Adrenal gland (tissue), 12 donors: ENCODE measurements around the gene EMILIN2. TPM values are rescaled to one million over a fixed set of nuclear protein-coding genes. Genes with fewer than 3 reads are reported as not detected.

Source experiments
- DNase-seq, 7 donors: peaks; one replicate each; pipeline ENCODE4 v3.0.0-alpha.2; 2019 to 2020
- H3K27ac ChIP-seq, 5 donors: fragments of 200-600 bp; sonication (generic) in 4 of 5; 1 replicate in 3 of 5; 2 replicates in 2 of 5; pipeline versions ENCODE4 v1.5.1 to v1.8.0; 2016 to 2020; ENCODE audit warnings: mild to moderate bottlenecking in 1 of 5
- H3K27me3 ChIP-seq: fragments of 200-600 bp; 2 replicates; pipeline ENCODE4 v1.8.0; 2021
- H3K36me3 ChIP-seq, 2 donors: fragments of 200-600 bp; replicated peaks in 1 of 2; 1 replicate in 1 of 2; 2 replicates in 1 of 2; pipeline versions ENCODE4 v1.5.1 to v1.8.0; 2018 to 2022
- H3K4me1 ChIP-seq, 2 donors: fragments of 200-600 bp; replicated peaks in 1 of 2; 1 replicate in 1 of 2; 2 replicates in 1 of 2; pipeline versions ENCODE4 v1.5.1 to v1.8.0; 2018 to 2021
- H3K4me3 ChIP-seq, 4 donors: fragments of 200-600 bp; sonication (generic) in 3 of 4; one replicate each; pipeline ENCODE4 v1.5.1; 2016 to 2018
- H3K9me3 ChIP-seq, 3 donors: fragments of 200-600 bp; sonication (generic) in 1 of 3; replicated peaks in 1 of 3; 1 replicate in 2 of 3; 2 replicates in 1 of 3; pipeline versions ENCODE4 v1.5.1 to v1.8.0; 2016 to 2021
- CTCF ChIP-seq, 6 experiments: fragments of 450-650 bp in 4 of 6; fragments of 200-600 bp in 2 of 6; sonication (generic) in 1 of 6; IDR thresholded peaks; 1 replicate in 5 of 6; 2 replicates in 1 of 6; pipeline versions ENCODE4 v1.5.1 to v1.8.0; 2016 to 2021; ENCODE audit warnings: antibody characterized with exemption in 6 of 6, mild to moderate bottlenecking in 2 of 6, moderate library complexity in 1 of 6
- POLR2A ChIP-seq, 2 donors: fragments of 450-650 bp; IDR thresholded peaks; one replicate each; pipeline ENCODE4 v1.6.1; 2017; ENCODE audit warnings: antibody characterized with exemption in 2 of 2, mild to moderate bottlenecking in 2 of 2, moderate library complexity in 1 of 2
- WGBS, 4 donors: extraction: QIAGEN DNeasy Blood & Tissue Kit in 2 of 4; methylation state at CpG; one replicate each; pipeline versions ENCODE4 v1.1.5 to v1.1.7; 2013 to 2017; 5-methylcytosine and 5-hydroxymethylcytosine counted together
- intact Hi-C, 2 donors: fragments of 100-400 bp; cut with DNase I; formaldehyde crosslinking; loops; one replicate each; pipeline versions ENCODE4 v1.14.1 to v1.15.0; 2022 to 2023
- polyA plus RNA-seq, 3 donors: library from polyadenylated mRNA; stranded (reverse); fragments of 200-250 nt in 2 of 3; fragments of 350-450 nt in 1 of 3; fragmentation: Illumina TruSeq in 1 of 3; extraction: RNeasy Lipid Tissue Mini Kit (QIAGEN cat#74804) in 1 of 3; gene quantifications; one replicate each; pipeline ENCODE4 v1.2.3, GENCODE V29; 2013 to 2014
- total RNA-seq, 9 donors: library from RNA; depleted of rRNA in 4 of 9; stranded (reverse); fragments of >200 nt in 4 of 9; fragments of 120-200 nt in 1 of 9; fragmentation: NEBNext Ultra II Directional in 1 of 9; extraction: Animal tissue kit (Norgen Biotek cat#: 25700) in 1 of 9; gene quantifications; one replicate each; pipeline versions ENCODE4 v1.1.0 to v1.2.4, GENCODE V29; 2013 to 2023
- donor health status: healthy with polysubstance abuse.
- donor health status: Bipolar disorder and iron deficiency.
- donor health status: DM: yes; HTN: yes; CAD: no.
- donor health status: DM: no; HTN: no; CAD: no.
- donor health status: DM: no; HTN: no; CAD: no.
- donor health status: DM: yes; HTN: yes; CAD: no.

Gene EMILIN2
- total and polyA plus RNA-seq, 12 donors, result 3.3 to 20.8 (median 9.3) TPM

- Histone ChIP-seq H3K4me3 (no peak overlapping the region), H3K27ac (no peak overlapping the region), H3K27me3 (peaks cover 2% of the 10 kb centered on the region), H3K36me3 (no peaks in the 10 kb centered on the region), H3K4me1 (peaks cover 0 to 9% of the 10 kb centered on the region in 2 donors), H3K9me3 (no peaks in the 10 kb centered on the region)
- 80 to 88% (median 84%) methylated on average over 14 of the region's 14 CpGs for WGBS, 4 donors
- intact Hi-C loops, result no loop called here
- DNase-seq, result peak in 1 of 7 donors; percentile 21
- TF ChIP-seq CTCF (IDR thresholded peaks at IDR 0.05) (no peak), POLR2A (IDR thresholded peaks at IDR 0.05) (no peak)
Observed at GRCh38 chr18:2901423-2901985, 54.7 kb downstream of the EMILIN2 start.

- peaks cover 5% of the 10 kb centered on the region for H3K27me3 ChIP-seq
- intact Hi-C loops, result no loop called here
- no peak overlapping the region for H3K4me3 ChIP-seq
- no peaks in the 10 kb centered on the region for H3K36me3 ChIP-seq
- H3K4me1 ChIP-seq, result peaks cover 7 to 10% of the 10 kb centered on the region in 2 donors
- 83 to 89% (median 86%) methylated on average over 7 of the region's 7 CpGs for WGBS, 4 donors
- no peak for DNase-seq
- H3K27ac ChIP-seq, result no peak overlapping the region
- TF ChIP-seq CTCF (IDR thresholded peaks at IDR 0.05) (no peak), POLR2A (IDR thresholded peaks at IDR 0.05) (no peak)
- no peaks in the 10 kb centered on the region for H3K9me3 ChIP-seq
Observed at GRCh38 chr18:2902327-2902726, 55.5 kb downstream of the EMILIN2 start.

DNA sequence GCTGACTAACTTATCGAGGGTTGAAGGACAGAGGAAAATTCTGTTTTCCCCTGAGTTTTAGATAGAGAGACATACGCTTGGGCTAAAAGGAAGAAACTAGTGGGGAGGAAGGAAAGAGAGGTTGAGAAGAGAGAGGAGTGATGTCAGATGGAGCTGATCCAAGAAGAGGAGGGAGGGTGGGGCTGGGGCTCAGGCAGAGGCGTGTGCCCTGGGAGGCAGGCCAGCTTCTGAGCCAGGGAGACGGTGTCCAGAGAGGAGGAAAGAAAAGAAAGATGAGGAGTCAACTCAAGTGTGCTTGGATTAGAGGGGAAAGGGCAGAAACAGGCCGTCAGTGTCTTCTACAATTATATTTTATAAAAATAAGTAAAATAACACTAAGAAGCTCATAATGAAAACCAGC lies 56.2 kb downstream of the EMILIN2 start:
- intact Hi-C loops, result no loop called here
- H3K27ac ChIP-seq, result no peak overlapping the region
- peaks cover 7 to 10% of the 10 kb centered on the region in 2 donors for H3K4me1 ChIP-seq
- TF ChIP-seq POLR2A (IDR thresholded peaks at IDR 0.05) (no peak), CTCF (IDR thresholded peaks at IDR 0.05) (no peak)
- DNase-seq, result peak in 6 of 7 donors; percentile 48 to 79 (median 64)
- H3K27me3 ChIP-seq, result peaks cover 5% of the 10 kb centered on the region
- 14 to 26% (median 19%) methylated on average over 5 of the region's 5 CpGs for WGBS, 4 donors
- no peaks in the 10 kb centered on the region for H3K9me3 ChIP-seq
- H3K4me3 ChIP-seq, result no peak overlapping the region
- no peaks in the 10 kb centered on the region for H3K36me3 ChIP-seq

- 10 to 40% (median 20%) methylated on average over 31 to 92 of the region's 92 CpGs for WGBS, 4 donors
- TF ChIP-seq POLR2A (IDR thresholded peaks at IDR 0.05) (no peak), CTCF (IDR thresholded peaks at IDR 0.05) (no peak)
- Histone ChIP-seq H3K9me3 (no peaks in the 10 kb centered on the region), H3K4me3 (peak overlapping the region in 2 of 4 donors; percentile 37 to 54), H3K27ac (peak overlapping the region in 3 of 5 donors; percentile 43 to 67 (median 66)), H3K4me1 (peaks cover 7 to 10% of the 10 kb centered on the region in 2 donors), H3K27me3 (peaks cover 5% of the 10 kb centered on the region), H3K36me3 (no peaks in the 10 kb centered on the region)
- intact Hi-C loops, result no loop called here
- DNase-seq, result peak; percentile 57 to 73 (median 63)
Observed at GRCh38 chr18:2905854-2906703, 59.3 kb downstream of the EMILIN2 start.
